ENCODE data around the gene TIAM2.

DNA sequence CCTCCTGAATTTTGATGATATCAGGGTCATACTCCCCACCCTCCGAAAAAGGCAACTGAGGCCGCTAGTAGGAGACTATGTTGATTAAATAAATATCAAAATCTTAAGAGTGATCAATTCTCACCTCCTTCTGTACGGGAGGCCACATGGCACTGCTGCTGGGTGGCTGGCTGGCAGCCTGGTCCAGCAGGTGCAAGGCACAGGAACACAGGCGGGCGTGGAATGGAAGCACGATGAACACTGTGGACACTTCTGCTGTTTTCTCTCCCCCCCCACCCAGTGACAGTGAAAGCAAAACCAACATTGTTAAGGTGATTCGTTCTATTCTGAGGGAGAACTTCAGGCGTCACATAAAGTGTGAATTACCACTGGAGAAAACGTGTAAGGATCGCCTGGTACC lies 259.0 kb downstream of the TIAM2 start:
- TF ChIP-seq, protein P1, sequence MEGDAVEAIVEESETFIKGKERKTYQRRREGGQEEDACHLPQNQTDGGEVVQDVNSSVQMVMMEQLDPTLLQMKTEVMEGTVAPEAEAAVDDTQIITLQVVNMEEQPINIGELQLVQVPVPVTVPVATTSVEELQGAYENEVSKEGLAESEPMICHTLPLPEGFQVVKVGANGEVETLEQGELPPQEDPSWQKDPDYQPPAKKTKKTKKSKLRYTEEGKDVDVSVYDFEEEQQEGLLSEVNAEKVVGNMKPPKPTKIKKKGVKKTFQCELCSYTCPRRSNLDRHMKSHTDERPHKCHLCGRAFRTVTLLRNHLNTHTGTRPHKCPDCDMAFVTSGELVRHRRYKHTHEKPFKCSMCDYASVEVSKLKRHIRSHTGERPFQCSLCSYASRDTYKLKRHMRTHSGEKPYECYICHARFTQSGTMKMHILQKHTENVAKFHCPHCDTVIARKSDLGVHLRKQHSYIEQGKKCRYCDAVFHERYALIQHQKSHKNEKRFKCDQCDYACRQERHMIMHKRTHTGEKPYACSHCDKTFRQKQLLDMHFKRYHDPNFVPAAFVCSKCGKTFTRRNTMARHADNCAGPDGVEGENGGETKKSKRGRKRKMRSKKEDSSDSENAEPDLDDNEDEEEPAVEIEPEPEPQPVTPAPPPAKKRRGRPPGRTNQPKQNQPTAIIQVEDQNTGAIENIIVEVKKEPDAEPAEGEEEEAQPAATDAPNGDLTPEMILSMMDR (IDR thresholded peaks at IDR 0.05; ENCODE audit: poor library complexity) = no peak
- TF ChIP-seq EZH2 (IDR thresholded peaks at IDR 0.05; ENCODE audit: borderline replicate concordance) (no peak), EZH2phosphoT487 (IDR thresholded peaks at IDR 0.05; ENCODE audit: low read depth, severe bottlenecking, unreplicated experiment) (no peak)

All from hepatocyte (in vitro differentiated cells).